NCI-H1436 treated with DMSO at 0.1 percent for 48 hours (cell line): ENCODE measurements around the gene RBBP5.

Experiments
- DNase-seq: peaks from one replicate; lab custom pipeline; 2025; lab: John Stamatoyannopoulos, UW

RBBP5 gene

GRCh38 chr1:205057808-205058575 lies 63.8 kb downstream of the RBBP5 start:
- DNase-seq: no peak

DNA sequence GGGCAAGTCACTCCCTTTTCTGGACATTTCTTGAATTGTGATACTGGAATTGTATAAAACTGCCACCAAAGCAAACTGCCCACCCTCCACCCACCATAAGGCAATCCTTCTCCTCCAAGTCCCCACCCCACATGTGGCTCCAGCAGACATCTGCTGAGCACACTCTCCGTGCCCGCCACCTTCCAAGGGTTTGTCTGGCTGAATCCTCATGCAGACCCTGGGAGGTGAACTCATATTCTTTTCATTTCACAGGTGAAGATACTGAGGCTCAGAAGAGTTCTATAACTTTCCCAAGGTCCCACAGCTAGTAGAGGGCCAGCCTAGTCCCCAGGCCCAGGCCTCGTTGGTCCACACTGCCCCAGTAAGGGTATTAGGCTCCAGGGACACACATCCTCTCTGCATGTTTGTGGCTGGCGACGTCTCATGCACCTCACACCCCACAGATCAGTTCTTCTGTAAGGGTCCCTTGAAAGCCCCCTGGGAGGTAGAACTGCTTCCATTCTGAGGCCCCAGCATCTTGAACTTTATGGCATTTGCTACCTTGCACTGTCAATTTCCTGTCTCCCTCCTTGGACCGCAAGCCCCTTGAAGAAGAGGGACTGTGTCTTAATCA lies 64.7 kb downstream of the RBBP5 start:
- DNase-seq: no peak

DNA sequence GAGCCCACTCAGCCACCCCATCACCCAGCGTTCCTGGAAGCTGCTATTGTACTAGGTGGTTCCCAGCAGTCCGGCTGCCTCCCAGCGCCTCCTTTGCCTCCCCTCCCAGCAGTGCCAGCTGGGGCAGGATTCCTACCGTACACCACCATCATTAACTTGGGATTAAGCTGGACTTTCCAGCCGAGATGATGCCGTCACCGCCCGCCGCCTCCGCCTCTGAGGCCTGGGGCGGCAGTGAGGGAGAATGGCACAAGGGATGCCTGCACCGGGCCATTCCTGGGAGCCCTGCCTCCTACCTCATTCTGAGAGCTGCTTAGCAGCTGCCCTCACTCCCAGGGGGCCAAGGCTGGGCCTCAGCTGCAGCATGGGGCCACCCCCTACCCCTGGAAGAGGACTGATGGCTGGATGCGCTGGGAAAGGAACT lies 65.6 kb downstream of the RBBP5 start:
- DNase-seq: no peak

DNA sequence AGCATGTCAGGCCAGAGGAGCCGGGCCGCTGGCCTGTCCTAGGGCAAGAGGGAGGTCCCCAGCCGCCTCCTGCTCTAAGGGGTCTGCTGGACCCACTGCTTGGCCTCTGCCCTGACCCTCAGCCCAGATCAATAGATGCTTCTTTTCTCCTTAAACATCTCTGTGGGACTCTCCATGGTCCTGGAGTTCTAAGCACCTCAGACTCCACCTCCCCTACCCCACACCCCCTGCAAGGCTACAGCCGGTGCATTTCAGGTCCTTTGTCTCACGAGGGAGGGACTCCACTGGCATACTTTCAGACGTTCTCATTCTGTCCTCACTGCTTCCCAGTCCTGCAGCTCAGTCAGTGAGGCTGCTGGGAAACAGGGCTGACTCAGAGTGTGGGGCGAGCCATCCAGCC lies 67.8 kb downstream of the RBBP5 start:
- DNase-seq: no peak

DNA sequence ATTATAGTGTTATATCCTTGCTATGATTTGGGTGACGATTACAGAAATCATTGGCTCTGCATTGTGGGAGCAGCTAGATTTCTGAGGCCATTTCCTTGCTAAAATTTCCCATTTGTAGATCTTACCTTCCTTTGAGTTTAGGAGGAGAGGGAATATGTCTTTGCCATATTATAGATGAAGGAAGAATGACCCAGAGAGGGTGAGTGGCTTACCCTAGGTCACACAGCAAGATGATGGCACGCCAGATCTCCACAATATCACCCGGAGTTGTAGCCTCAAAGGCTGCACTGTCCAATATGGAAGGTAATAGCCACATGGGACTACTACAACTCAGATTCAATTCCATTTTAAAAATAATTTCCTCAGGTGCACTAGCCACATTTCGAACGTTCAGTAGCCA lies 68.5 kb downstream of the RBBP5 start:
- DNase-seq: no peak

DNA sequence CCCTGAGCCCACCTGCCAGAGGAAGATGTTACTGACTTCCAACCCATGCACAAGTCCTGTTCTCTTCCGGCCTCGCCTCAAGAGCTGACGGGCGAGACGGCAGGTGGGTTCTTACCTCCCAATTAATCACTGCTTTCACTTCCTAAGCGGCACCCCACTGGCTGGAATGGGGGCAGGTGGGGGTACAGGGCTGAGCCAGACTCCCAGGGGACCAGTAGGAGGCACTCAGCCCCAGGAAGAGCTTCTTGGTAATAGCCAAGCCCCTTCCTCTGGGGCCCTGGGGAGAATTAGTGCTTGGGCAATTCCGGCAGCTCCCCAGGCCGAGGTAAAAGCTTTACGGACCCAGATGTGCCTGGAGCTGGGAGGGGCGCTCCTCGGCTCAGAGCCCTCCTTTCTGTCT lies 69.1 kb downstream of the RBBP5 start:
- peak; percentile 35 for DNase-seq

- DNase-seq: no peak
These were observed 72.3 kb downstream of the RBBP5 start for GRCh38 chr1:205049479-205049878.

DNA sequence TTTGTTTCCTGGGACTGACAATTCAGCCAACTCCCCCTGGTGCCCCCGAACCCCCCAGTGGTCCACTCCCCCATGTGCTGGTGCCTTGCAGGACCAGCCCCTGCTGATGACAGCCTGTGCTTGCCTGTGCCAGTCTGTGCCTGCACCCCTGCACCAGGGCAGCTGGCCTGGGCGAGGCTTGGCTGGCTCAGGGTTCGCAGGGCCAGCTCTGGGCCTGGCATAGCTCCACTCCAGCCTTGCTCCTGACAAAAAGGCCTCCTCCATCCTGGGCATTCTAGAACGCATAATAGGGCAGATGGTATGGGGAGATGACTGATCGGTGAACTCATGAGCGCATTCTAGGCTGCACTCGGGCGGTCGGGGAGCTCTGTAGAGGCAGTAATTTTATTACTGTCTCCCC lies 73.4 kb downstream of the RBBP5 start:
- no peak for DNase-seq

- DNase-seq: no peak
These were observed 74.0 kb downstream of the RBBP5 start for GRCh38 chr1:205047764-205048231.

DNA sequence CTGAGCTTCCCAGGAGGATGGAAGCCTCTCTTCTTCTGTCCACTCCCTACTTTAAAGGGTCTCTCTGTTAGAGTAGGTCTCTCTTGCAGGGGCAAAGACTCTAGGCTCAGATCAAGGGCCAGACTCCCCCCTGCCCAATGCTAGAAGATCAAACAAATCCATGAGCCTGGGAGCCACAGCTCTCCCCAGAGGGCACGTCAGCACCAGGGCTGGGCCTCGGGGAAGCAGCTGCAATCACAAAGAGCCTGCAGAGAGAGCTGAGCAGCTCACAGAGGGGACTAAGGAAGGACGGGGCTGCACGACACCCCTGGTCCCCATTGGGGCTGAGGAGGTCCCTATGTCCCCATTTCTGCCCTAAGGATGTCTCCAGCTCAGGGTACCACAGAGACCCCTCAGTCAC lies 74.9 kb downstream of the RBBP5 start:
- DNase-seq: no peak

- DNase-seq: no peak
These were observed 76.6 kb downstream of the RBBP5 start for GRCh38 chr1:205045146-205045545.

DNA sequence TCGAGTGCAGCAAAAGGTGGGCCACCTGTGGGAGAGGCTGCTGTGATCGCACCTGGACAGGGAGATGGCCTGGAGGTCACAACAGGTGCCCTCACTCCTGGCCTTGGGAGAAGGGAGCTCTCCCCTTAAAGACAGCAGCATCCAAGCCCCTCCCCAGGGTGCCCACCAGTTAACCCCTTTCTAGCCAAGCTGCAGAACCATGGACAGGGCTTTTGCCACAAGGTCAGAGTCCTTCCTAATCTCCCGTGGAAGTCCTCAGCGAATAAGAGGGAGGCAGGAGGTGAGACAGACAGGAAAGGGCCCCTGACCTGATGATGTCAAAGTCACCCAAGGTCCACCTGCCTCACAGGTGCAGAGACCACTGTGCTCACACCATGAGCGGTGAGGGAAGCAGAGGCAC lies 77.0 kb downstream of the RBBP5 start:
- DNase-seq: no peak

- no peak for DNase-seq
These were observed 77.9 kb downstream of the RBBP5 start for GRCh38 chr1:205043866-205044265.

DNA sequence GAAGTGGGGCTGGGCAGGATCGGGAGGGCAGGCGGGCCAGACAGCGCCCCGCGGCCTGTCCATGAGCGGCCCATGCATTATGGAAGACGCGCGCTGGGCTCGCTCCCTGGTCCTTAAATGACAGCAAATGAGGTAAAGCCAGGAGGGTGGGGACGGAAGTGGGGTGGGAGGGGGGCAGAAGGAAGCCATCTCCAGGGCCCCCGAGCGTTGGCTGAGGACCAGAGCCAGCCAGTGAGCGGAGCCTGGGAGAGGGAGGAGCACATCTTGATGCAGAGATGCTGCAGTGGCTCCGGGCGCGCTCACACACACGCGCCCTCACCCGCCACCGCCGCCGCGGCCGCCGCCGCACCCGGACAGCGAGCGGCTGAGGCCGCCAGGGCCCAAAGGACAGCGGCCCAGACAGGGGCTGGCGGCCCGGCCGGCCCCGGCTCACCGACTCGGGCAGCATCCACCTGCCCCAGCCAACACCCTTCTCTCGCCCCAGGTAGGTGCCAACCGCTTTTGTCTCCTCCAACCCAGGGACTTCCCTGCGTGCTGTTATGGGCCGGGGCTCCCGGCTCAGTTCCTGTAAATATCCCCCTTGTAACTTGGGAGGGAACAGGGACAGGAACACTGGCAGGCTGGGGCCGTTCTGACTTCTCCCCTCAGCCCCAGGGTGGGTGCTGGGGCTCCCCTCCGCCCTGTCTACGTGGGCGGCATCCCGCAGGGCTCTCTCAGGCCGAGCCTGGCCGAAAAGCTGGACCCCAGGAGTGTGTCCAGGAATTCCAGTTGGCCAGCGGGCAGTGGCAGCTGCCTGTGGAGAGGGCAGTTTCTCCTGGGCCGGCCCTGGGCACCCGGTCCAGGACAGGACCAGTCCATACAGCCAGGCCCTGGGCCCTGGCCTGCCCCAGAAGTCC lies 78.6 kb downstream of the RBBP5 start, which contains the start of gene CNTN2:
Gene CNTN2, plus strand, starts transcription at position 302 of the 896 bp plus-strand sequence. CDS start 9,974 bp downstream, outside the sequence.
- DNase-seq: peak; percentile 53

GRCh38 chr1:205041998-205042910 lies 79.5 kb downstream of the RBBP5 start:
- no peak for DNase-seq

DNA sequence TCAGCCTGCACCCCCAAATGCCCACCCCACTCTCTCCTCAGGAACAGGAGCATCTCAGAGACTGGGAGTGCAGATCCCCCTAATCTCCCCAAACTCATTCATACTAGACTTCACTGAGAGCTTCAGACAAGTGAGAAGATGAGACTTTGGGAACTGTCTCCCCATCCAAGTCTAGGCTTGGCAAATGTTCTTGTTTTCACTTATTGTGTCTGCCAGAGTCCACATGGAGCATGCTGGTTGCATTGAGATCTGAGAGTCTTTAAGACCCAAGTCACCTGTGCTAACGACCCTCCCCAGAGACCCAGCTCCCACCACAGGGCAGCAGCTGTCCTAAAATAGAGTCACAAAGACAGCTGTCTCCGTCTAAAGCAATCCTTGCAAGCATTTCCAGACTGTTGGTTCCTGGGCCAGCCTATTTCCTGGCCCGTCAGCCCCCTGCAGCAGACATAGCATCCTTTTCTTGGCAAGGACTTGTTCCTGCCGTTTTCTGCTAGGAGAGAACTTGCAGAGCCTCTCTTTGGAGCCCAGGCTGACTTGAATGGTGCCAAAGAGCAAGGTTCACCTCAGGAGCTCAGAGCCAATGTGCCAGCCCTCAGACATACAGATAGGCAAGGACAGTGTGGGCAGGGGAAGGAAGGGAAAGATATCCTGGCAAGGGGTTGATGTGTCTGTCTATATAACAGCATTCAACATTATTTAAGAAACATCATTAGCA lies 80.6 kb downstream of the RBBP5 start:
- no peak for DNase-seq

DNA sequence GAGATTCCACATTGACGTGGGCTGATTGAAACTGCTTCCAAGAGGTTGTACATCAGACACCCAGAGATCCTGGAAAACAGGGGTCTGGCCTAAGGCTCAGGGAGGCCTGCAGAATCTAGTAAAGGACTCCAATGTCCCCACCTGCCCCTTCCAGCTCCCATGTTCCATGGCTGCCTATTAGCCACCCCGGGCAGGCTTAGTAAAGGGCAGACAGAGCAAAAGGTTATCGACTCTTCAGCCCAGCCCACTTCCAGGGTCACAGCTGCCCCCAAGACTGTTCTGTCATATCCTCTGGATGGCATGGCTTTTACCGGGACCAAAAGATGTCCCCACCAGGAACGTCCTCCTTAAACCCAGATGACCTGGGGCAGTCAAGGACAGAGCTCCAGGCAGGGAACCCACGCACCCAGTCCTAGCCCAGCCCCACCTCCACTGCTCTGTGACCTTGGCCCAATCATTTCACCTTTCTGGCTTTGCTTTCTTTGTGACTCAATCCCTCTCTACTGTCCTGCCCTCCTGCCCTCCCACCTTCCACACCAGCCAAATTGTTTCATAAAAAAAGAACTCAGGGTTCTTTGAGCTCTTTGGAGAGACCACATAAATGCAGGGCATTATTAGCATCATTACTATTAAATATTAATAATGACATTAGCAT lies 83.5 kb downstream of the RBBP5 start:
- no peak for DNase-seq

GRCh38 chr1:205037539-205037938 lies 84.2 kb downstream of the RBBP5 start:
- DNase-seq: no peak
